ENCODE data around the gene FARS2.
"Not testable (repeated sequence)": the region's sequence is repeated elsewhere in the genome, so short reads cannot be mapped to it uniquely, and the experiment has no call there.

The FARS2 gene

GRCh38 chr6:5534643-5535042, 273.3 kb downstream of the FARS2 start:
- DNase-seq (ENCODE audit: low read depth in 2 of 2): no peak

DNA sequence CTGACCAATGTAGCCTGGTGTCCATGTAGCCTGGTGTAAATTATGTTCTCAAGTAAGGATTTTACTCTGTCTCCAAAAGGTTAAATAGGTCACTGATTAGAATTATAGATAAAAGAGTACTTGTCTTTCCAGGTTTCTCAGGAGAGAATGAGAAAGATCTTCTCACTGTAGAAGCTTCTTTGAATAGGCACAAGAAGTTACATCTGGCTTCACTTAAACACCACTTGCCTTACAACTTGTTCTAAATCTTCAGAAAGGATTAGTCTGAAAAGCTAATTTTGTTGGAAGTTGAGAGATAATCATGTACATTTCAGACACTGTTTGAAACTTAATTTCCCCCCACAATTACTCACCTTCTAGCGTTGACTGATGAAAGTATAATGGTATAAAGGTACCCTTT, 275.3 kb downstream of the FARS2 start:
- no peak for DNase-seq (ENCODE audit: low read depth in 2 of 2)

GRCh38 chr6:5537132-5537531, 275.8 kb downstream of the FARS2 start:
- no peak for DNase-seq (ENCODE audit: low read depth in 2 of 2)

DNA sequence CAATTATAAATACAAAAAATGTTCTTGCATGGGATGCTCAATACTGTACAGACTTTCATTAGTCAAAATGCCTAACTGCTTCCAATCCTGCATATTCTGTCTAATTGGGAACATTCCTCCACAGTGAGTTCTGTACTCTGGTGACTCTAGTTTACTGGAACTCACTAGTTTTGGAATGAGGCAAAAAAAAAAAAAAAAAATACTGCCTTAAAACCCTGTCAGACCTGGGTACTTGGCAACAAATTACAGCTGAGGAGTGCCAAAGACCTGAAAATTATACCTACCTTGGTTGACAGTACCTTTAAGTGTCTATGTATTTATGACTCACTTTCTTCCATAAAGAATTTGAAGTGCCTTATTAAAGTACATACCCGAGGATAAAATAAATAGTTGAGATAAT, 276.7 kb downstream of the FARS2 start:
- DNase-seq (ENCODE audit: low read depth in 2 of 2): no peak

- DNase-seq (ENCODE audit: low read depth in 2 of 2): no peak
Observed at GRCh38 chr6:5540370-5540769, 279.1 kb downstream of the FARS2 start.

GRCh38 chr6:5541025-5541424, 279.7 kb downstream of the FARS2 start:
- DNase-seq (ENCODE audit: low read depth in 2 of 2): no peak

- no peak for DNase-seq (ENCODE audit: low read depth in 2 of 2)
Observed at GRCh38 chr6:5541751-5542432, 280.6 kb downstream of the FARS2 start.

DNA sequence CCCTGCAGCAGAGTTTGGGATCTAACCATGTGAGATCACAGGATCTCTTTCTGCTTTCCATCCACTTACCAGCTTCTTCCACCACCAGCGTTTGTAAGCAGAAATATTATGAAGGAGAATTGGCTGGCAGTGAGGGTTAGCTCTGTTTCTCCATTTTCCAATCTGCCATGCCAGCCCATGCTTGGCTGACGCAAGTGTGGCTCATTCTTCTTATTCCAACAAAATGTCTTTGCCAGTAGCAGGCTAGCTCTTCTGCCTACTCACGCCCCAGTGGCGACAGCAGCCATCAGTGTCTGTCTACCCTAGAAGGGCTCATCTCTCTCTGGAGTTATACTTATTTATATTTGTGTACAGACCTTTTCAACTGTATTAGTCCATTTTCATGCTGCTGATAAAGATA, 286.2 kb downstream of the FARS2 start:
- DNase-seq (ENCODE audit: low read depth in 2 of 2): no peak

GRCh38 chr6:5550631-5551030, 289.3 kb downstream of the FARS2 start:
- DNase-seq (ENCODE audit: low read depth in 2 of 2): no peak

- DNase-seq (ENCODE audit: low read depth in 2 of 2): no peak
Observed at GRCh38 chr6:5552243-5552642, 290.9 kb downstream of the FARS2 start.

- no peak for DNase-seq (ENCODE audit: low read depth in 2 of 2)
Observed at GRCh38 chr6:5553767-5554166, 292.5 kb downstream of the FARS2 start.

GRCh38 chr6:5554226-5554625, 292.9 kb downstream of the FARS2 start:
- DNase-seq (ENCODE audit: low read depth in 2 of 2): no peak

- no peak for DNase-seq (ENCODE audit: low read depth in 2 of 2)
Observed at GRCh38 chr6:5556011-5556410, 294.7 kb downstream of the FARS2 start.

GRCh38 chr6:5557506-5557905, 296.2 kb downstream of the FARS2 start:
- DNase-seq (ENCODE audit: low read depth in 2 of 2): no peak

- DNase-seq (ENCODE audit: low read depth in 2 of 2): no peak
Observed at GRCh38 chr6:5559651-5560050, 298.3 kb downstream of the FARS2 start.

DNA sequence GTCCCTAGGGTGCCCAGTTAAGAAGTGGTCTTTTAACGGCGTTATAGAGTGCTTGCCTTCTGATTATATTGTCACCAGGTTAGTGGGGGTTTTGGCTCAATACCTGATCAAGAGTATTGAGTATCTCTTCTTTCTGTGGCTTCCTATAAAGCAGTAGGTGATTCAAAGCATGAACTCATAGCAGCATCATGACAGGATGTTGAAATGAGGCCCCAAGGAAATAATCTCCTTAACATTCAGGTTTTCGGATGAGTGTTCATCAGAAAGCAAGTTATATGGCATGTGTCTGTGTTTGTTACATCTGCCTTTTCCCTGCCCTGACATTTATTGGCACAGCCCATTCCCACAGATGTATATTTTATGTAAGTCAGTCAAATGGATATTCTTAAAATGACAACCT, 301.0 kb downstream of the FARS2 start:
- no peak for DNase-seq (ENCODE audit: low read depth in 2 of 2)

DNA sequence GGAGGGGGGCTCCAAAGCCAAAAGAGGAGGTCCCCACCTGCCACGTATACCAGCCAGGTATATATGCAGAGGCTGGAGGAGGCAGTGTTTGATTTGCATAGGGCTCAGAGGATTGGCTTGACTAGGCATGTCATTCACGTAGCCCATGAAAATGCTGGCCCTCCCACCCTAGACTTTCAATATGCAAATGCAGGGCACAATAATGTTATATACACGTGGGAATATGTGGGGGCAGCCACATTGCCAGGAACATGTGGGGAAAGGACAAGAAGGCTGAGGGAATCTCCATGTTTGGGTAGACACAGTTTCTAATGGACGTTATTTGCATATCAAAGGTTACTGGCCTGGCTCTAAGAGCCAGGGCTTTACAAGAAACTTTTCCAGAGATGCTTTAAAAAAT, 301.8 kb downstream of the FARS2 start:
- no peak for DNase-seq (ENCODE audit: low read depth in 2 of 2)

DNA sequence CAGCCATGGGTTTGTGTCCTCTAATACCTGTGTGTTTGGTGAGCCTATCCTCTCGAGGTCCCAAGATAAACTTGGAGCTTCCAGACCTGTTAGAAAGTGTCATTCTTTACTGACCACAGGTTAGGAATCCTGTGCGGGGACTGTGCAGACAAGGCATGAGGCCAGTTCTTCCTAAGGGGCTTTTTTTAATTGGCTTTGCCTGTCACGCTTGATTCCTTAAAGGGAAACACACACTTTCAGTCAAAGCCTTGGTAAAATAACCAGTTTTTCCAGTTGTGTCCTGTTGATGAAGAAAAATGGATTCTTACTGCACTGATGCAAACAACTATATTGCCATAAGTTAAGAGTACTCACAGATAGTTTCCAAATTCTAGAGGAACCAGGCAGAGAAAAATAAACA, 303.4 kb downstream of the FARS2 start:
- DNase-seq (ENCODE audit: low read depth in 2 of 2): not testable (repeated sequence)

- DNase-seq (ENCODE audit: low read depth in 2 of 2): no peak
Observed at GRCh38 chr6:5565971-5566370, 304.7 kb downstream of the FARS2 start.

- no peak for DNase-seq (ENCODE audit: low read depth in 2 of 2)
Observed at GRCh38 chr6:5566718-5567117, 305.4 kb downstream of the FARS2 start.

DNA sequence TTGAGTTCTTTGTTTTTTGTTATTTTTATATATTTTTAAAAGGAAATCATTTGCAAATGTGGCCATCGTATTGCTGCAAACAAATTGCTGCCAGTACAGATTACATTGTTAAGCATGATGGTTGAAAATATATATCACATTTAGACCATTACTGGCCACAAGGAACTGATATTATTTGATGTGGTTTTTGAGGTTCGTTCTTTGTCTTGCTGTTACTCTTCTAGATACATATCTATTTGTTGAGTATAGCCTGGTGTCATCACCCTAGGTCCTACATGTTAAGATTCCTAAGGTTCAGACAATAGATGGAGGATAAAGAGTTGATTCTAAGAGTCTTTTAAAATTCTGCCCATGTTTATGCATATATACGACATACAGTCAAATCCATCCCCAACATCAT, 306.0 kb downstream of the FARS2 start:
- no peak for DNase-seq (ENCODE audit: low read depth in 2 of 2)

DNA sequence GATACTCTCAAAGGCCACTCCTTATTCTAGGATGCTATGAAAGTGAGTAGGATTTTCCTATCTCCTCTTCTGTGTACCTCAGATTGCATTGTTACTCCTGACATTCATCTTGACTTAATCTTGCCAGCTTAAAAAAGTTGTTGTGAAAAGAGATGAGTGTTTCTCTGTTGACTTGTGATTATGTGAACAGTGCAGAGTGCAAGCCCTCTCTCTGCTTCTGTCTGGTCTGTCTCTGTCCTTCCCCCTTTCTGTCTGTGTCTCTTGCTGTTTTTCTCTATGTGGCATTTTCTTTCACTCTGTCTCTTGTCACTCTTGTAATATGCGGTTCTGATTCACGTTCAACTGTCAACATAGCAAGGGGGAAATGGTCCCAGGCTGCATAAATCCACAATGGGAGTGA, 306.6 kb downstream of the FARS2 start:
- DNase-seq (ENCODE audit: low read depth in 2 of 2): no peak

DNA sequence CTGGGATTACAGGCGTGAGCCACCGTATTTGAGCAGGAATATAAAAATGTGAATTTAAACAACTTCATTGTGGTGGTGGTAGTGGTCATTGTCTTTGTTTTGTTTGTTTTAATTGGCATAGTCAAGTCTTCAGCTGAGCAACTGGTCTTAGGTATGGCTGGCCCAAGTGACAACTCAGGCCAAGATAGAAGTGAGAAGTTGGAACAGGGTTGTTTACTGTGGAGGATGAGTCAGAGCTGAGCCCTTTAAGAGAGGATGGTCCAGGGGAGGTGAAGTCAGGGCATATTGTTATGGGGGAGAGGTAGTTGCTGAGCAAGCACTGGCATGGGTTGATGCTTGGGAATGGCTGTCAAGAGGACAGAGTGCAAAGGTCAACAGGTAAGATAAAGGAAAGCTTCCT, 308.2 kb downstream of the FARS2 start:
- DNase-seq (ENCODE audit: low read depth in 2 of 2): no peak

DNA sequence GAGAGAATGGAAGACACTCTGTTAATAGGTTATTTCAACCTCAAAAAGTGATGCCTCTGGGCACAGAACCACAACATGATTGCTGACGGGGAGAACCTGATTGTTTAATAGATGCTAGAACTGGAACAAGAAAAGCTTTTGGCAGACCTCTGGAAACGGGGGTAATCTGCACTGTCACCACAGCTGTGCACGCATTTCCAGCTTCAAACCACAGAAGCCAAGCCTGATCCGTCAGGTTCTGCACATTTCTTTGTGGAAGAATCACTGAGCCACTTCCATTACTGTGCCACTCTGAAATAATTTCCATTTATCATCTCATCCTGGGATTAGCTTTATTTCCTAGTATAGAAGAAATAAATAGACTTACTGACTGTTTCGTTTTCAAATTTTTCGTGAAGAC, 309.3 kb downstream of the FARS2 start:
- DNase-seq (ENCODE audit: low read depth in 2 of 2): no peak
